Kidney epithelial cell (primary cell): ENCODE results near the gene HNRNPA2B1. TPM values are rescaled to one million over a fixed set of nuclear protein-coding genes. Genes with fewer than 3 reads are reported as not detected.

Experiments used
- DNase-seq: peaks from one replicate; pipeline ENCODE4 v3.0.0-alpha.2; 2010; ENCODE audit warnings: low read depth
- H3K27me3 ChIP-seq: 2 replicates; pipeline ENCODE4 v1.6.0; 2011; ENCODE audit warnings: low read length; ENCODE audit not compliant: control insufficient read depth, insufficient read depth
- H3K36me3 ChIP-seq: 2 replicates; pipeline ENCODE4 v1.5.1; 2011; ENCODE audit warnings: low read length; ENCODE audit not compliant: control insufficient read depth, insufficient read depth
- H3K4me3 ChIP-seq: 2 replicates; pipeline ENCODE4 v1.5.1; 2011; ENCODE audit warnings: low read depth, mild to moderate bottlenecking, control low read depth, low read length
- total RNA-seq: library from RNA; depleted of rRNA; stranded (reverse); fragments of >200 nt; gene quantifications from 2 replicates; pipeline ENCODE4 v1.2.3, GENCODE V29; 2015
- TF ChIP-seq, protein P1 (sequence below): IDR thresholded peaks from 2 replicates; pipeline ENCODE4 v1.5.1; 2011; ENCODE audit warnings: mild to moderate bottlenecking, moderate library complexity, low read length, control low read depth, inconsistent platforms; ENCODE audit not compliant: insufficient read depth, poor library complexity, severe bottlenecking

HNRNPA2B1 gene
- total RNA-seq, 1 donor from 2014 or later: 133 TPM

DNA sequence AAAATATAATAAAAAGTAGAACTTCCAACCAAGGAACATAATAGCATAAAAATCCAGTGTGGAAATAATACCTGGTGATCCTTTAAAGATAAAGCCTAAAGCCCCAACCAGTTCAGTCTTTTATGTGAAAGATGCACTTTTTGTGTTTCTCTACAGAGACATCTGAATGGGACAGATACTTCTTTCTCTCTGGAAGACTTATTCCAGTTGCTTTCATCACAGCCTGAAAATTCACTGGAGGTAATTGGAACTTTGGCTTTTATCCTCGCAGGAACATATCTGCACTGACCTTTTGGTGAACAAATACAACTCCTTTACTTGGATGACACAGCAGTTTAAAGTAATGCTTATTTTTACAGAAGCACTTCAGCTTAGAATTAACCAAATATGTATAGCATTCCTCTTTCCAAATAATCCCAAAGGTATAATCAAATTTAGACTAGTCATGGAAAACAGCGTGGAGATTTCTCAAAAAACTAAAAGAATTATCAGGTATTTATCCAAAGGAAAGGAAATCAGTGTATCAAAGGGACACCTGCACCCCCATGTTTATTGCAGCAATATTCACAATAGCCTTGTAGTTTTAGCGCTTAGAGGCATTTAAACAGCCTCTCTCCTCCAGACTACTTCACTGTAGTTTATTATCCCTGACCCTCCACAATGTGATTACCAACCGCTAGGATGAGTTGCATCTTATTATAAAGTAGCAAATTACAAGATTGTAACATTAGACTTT lies 16.8 kb downstream of the HNRNPA2B1 start:
- DNase-seq: no peak
- Histone ChIP-seq H3K36me3 (no peaks in the 10 kb centered on the region), H3K27me3 (no peaks in the 10 kb centered on the region), H3K4me3 (no peak overlapping the region)
- TF ChIP-seq, protein P1, sequence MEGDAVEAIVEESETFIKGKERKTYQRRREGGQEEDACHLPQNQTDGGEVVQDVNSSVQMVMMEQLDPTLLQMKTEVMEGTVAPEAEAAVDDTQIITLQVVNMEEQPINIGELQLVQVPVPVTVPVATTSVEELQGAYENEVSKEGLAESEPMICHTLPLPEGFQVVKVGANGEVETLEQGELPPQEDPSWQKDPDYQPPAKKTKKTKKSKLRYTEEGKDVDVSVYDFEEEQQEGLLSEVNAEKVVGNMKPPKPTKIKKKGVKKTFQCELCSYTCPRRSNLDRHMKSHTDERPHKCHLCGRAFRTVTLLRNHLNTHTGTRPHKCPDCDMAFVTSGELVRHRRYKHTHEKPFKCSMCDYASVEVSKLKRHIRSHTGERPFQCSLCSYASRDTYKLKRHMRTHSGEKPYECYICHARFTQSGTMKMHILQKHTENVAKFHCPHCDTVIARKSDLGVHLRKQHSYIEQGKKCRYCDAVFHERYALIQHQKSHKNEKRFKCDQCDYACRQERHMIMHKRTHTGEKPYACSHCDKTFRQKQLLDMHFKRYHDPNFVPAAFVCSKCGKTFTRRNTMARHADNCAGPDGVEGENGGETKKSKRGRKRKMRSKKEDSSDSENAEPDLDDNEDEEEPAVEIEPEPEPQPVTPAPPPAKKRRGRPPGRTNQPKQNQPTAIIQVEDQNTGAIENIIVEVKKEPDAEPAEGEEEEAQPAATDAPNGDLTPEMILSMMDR: no peak

GRCh38 chr7:26182706-26183105 lies 17.8 kb downstream of the HNRNPA2B1 start:
- Histone ChIP-seq H3K4me3 (no peak overlapping the region), H3K36me3 (no peaks in the 10 kb centered on the region), H3K27me3 (no peaks in the 10 kb centered on the region)
- DNase-seq: no peak
- TF ChIP-seq, protein P1: no peak

- no peak overlapping the region for H3K4me3 ChIP-seq
- no peaks in the 10 kb centered on the region for H3K27me3 ChIP-seq
- H3K36me3 ChIP-seq: no peaks in the 10 kb centered on the region
- DNase-seq: no peak
- TF ChIP-seq, protein P1: no peak
These were observed 18.3 kb downstream of the HNRNPA2B1 start for GRCh38 chr7:26182283-26182682.

DNA sequence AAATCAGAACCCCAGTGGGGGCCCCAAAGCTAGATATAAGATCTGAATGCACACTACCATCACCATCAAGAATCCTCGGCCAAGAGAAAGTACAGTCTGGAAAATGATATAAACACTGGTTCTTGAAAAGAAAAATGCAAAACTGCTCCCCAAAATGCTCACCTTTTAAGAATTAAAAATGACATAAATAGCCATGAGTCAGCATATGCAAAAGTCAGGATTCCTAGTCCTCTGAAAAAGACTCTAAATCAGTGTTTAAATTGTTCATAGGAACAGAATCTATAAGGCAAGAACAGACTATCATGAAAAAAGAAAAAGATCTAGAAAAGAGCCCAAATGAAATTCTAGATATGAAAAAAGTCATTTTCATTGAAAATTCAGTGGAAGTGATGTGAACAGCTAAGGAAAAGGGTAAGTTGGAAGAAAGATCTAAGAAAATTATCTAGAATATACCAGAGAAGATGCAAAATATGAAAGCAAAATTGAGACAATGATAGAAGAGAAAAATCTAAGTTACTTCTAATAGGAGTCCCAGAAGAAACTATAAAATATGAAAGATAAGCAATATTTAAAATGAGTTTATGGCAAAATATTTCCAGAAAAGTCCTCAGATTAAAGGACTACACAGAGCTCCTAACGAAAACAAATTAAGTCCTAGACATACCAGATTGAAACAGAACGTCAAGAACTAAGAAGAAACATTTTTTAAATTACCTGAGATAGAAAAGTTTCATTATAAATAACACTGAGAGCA lies 18.9 kb downstream of the HNRNPA2B1 start:
- no peak for DNase-seq
- H3K4me3 ChIP-seq: no peak overlapping the region
- no peaks in the 10 kb centered on the region for H3K36me3 ChIP-seq
- TF ChIP-seq, protein P1: no peak
- no peaks in the 10 kb centered on the region for H3K27me3 ChIP-seq

- Histone ChIP-seq H3K36me3 (no peaks in the 10 kb centered on the region), H3K4me3 (no peak overlapping the region), H3K27me3 (no peaks in the 10 kb centered on the region)
- TF ChIP-seq, protein P1: no peak
- no peak for DNase-seq
These were observed 19.8 kb downstream of the HNRNPA2B1 start for GRCh38 chr7:26180792-26181198.
